Measurements from ENCODE around the gene SDHB. TPM values are rescaled to one million over a fixed set of nuclear protein-coding genes. Genes with fewer than 3 reads are reported as not detected.

The SDHB gene
- polyA plus RNA-seq, 1 of the 3 experiments (the other 2 are of a cell fraction): 128 TPM

- no peaks in the 10 kb centered on the region for H3K36me3 ChIP-seq (replicated peaks in 1 of 2; ENCODE audit: control insufficient read depth in 1 of 2, insufficient read depth in 2 of 2, low read length in 1 of 2)
- H3K79me2 ChIP-seq (ENCODE audit: insufficient read depth): no peaks in the 10 kb centered on the region
- peaks cover 14% of the 10 kb centered on the region for H3F3A ChIP-seq (replicated peaks; ENCODE audit: insufficient read depth)
- H3K4me3 ChIP-seq (ENCODE audit: low read depth in 2 of 2, low read length in 1 of 2): no peak overlapping the region
- H3K9me3 ChIP-seq: no peaks in the 10 kb centered on the region
- H3K27ac ChIP-seq (ENCODE audit: low read depth in 2 of 2, low read length in 1 of 2): no peak overlapping the region
- no peaks in the 10 kb centered on the region for H3K4me1 ChIP-seq (ENCODE audit: control insufficient read depth in 1 of 2, insufficient read depth in 2 of 2, low read depth in 1 of 2, low read length in 1 of 2)
- TF ChIP-seq FOXJ3 (CRISPR knock-in tag; IDR thresholded peaks at IDR 0.05): no peak
- no peak for TF ChIP-seq USF1 (IDR thresholded peaks at IDR 0.05; ENCODE audit: borderline replicate concordance, low read depth)
- no peak for TF ChIP-seq SMC3 (IDR thresholded peaks at IDR 0.05; ENCODE audit: low read depth, low read length)
- no peak for TF ChIP-seq TAF1 (IDR thresholded peaks at IDR 0.05; ENCODE audit: borderline replicate concordance, low read depth, low read length)
- no peak for TF ChIP-seq USF2 (IDR thresholded peaks at IDR 0.05; ENCODE audit: borderline replicate concordance, low read depth, low read length)
- no peak for TF ChIP-seq MAX (IDR thresholded peaks at IDR 0.05; ENCODE audit: low read depth)
- no peak for TF ChIP-seq NFIC (IDR thresholded peaks at IDR 0.05; ENCODE audit: borderline replicate concordance)
- TF ChIP-seq MXI1 (IDR thresholded peaks at IDR 0.05; ENCODE audit: low read depth, low read length): no peak
- no peak for TF ChIP-seq GATA2 (CRISPR knock-in tag; IDR thresholded peaks at IDR 0.05)
- no peak for TF ChIP-seq SIN3A (IDR thresholded peaks at IDR 0.05; ENCODE audit: borderline replicate concordance, low read depth, low read length)
- TF ChIP-seq TCF12 (IDR thresholded peaks at IDR 0.05): no peak
- TF ChIP-seq GABPA (IDR thresholded peaks at IDR 0.05; ENCODE audit: low read depth): no peak
- no peak for TF ChIP-seq TEAD4 (IDR thresholded peaks at IDR 0.05; ENCODE audit: borderline replicate concordance, insufficient read depth)
- no peak for TF ChIP-seq POLR2AphosphoS5 (IDR thresholded peaks at IDR 0.05; ENCODE audit: low read depth, low read length)
- no peak for TF ChIP-seq CHD2 (IDR thresholded peaks at IDR 0.05; ENCODE audit: low read length, partially characterized antibody)
- TF ChIP-seq PBX3 (IDR thresholded peaks at IDR 0.05): no peak
- H3K9me2 ChIP-seq: no peaks in the 10 kb centered on the region
- ChIA-PET POLR2A (no interaction called here), CTCF (interaction anchor here (1.7 kb wide), 1 partner anchor 170 kb away, joined by 5 read pairs; no protein-coding TSS in a partner anchor)
- no peak overlapping the region for H2AFZ ChIP-seq (ENCODE audit: low read depth)
- no peak overlapping the region for H3K9ac ChIP-seq
- H3K27me3 ChIP-seq (ENCODE audit: insufficient read depth): no peaks in the 10 kb centered on the region
- H4K20me1 ChIP-seq (ENCODE audit: insufficient read depth): no peaks in the 10 kb centered on the region
- no peak overlapping the region for H3K4me2 ChIP-seq
- no peak for DNase-seq
- WGBS (ENCODE audit: low lambda C conversion rate): 51% methylated on average over 3 of the region's 3 CpGs
Observed at GRCh38 chr1:17067069-17067426, 13.2 kb upstream of the SDHB start.
